GM13976 (cell line): ENCODE measurements around the gene IQCK.

Source experiments
- DNase-seq: peaks from one replicate; pipeline ENCODE4 v3.0.0; 2012; ENCODE audit warnings: low spot score
- CTCF ChIP-seq: IDR thresholded peaks from 2 replicates; pipeline ENCODE4 v1.5.1; 2012; ENCODE audit warnings: borderline replicate concordance, mild to moderate bottlenecking; ENCODE audit not compliant: insufficient read depth; ENCODE audit errors: extremely low read depth, missing control alignments, control extremely low read depth
- in situ Hi-C: fragments of 300-500 bp; cut with MboI; formaldehyde crosslinking; loops from one replicate; pipeline ENCODE4 v1.12.0; 2022; ENCODE audit warnings: low sequenced_read_pairs, mixed read lengths, inconsistent platforms; ENCODE audit not compliant: unreplicated experiment

The IQCK gene

GRCh38 chr16:19745286-19746010, 27.4 kb downstream of the IQCK start:
- no peak for TF ChIP-seq CTCF
- no peak for DNase-seq
- in situ Hi-C loops: no loop called here

- TF ChIP-seq CTCF: no peak
- in situ Hi-C loops: no loop called here
- no peak for DNase-seq
These were observed 28.5 kb downstream of the IQCK start for GRCh38 chr16:19746561-19746960.

- in situ Hi-C loops: no loop called here
- no peak for DNase-seq
- TF ChIP-seq CTCF: no peak
These were observed 30.5 kb downstream of the IQCK start for GRCh38 chr16:19748389-19749168.

- no peak for DNase-seq
- TF ChIP-seq CTCF: no peak
- in situ Hi-C loops: no loop called here
These were observed 31.6 kb downstream of the IQCK start for GRCh38 chr16:19749571-19750080.

- TF ChIP-seq CTCF: no peak
- DNase-seq: no peak
- in situ Hi-C loops: no loop called here
These were observed 33.7 kb downstream of the IQCK start for GRCh38 chr16:19751478-19752385.
